Activated T-cell treated with anti-CD3 and anti-CD28 coated beads, Interleukin-2, amount 50 U/mL, for 72 hours (primary cell): ENCODE measurements around the gene RIPOR2. TPM values are rescaled to one million over a fixed set of nuclear protein-coding genes. Genes with fewer than 3 reads are reported as not detected.
"Not testable (repeated sequence)": the region's sequence is repeated elsewhere in the genome, so short reads cannot be mapped to it uniquely, and the experiment has no call there.

Experiments used
- ATAC-seq, 2 donors: fragments of 150-1000 bp; cut with Tn5 transposase; replicated peaks in 1 of 2; 2 replicates each; pipeline ENCODE4 v1.10.0; 2021; ENCODE audit warnings: moderate library complexity in 2 of 2, mild to moderate bottlenecking in 1 of 2
- DNase-seq, 2 donors: peaks; one replicate each; pipeline ENCODE4 v3.0.0; 2021 to 2022; ENCODE audit warnings: mixed read lengths in 1 of 2
- H3K27ac Mint-ChIP-seq: one replicate; pipeline ENCODE4 v1.8.0; 2022; ENCODE audit warnings: mild to moderate bottlenecking, moderate library complexity, mixed read lengths
- H3K27me3 Mint-ChIP-seq: one replicate; pipeline ENCODE4 v1.8.0; 2022; ENCODE audit warnings: low read depth, mixed read lengths
- H3K36me3 Mint-ChIP-seq, 2 donors: one replicate each; pipeline ENCODE4 v1.8.0; 2022; ENCODE audit warnings: mixed read lengths in 2 of 2, mild to moderate bottlenecking in 1 of 2; ENCODE audit not compliant: insufficient read depth in 2 of 2
- H3K4me1 Mint-ChIP-seq: one replicate; pipeline ENCODE4 v1.8.0; 2022; ENCODE audit warnings: low read depth, mixed read lengths
- H3K4me3 Mint-ChIP-seq, 2 donors: one replicate each; pipeline ENCODE4 v1.8.0; 2022; ENCODE audit warnings: mild to moderate bottlenecking in 2 of 2, mixed read lengths in 2 of 2, moderate library complexity in 2 of 2
- H3K9me3 Mint-ChIP-seq, 2 donors: one replicate each; pipeline ENCODE4 v1.8.0; 2022; ENCODE audit warnings: mixed read lengths in 2 of 2
- total RNA-seq, 2 donors: library from RNA; stranded (reverse); gene quantifications; one replicate each; pipeline ENCODE4 v1.2.3, GENCODE V29; 2022

Gene RIPOR2
- total RNA-seq, 2 donors from 2014 or later, result 67.0 to 69.7 TPM

- peak overlapping the region; percentile 96 for H3K27ac Mint-ChIP-seq
- H3K4me1 Mint-ChIP-seq, result peaks cover 36% of the 10 kb centered on the region
- H3K4me3 Mint-ChIP-seq, result peak overlapping the region; percentile 96
- DNase-seq, result peak; percentile 25 to 29
- no peaks in the 10 kb centered on the region for H3K27me3 Mint-ChIP-seq
- peaks cover 13 to 31% of the 10 kb centered on the region in 2 donors for H3K36me3 Mint-ChIP-seq
- no peaks in the 10 kb centered on the region for H3K9me3 Mint-ChIP-seq
- peak in 1 of 2 donors; percentile 2 for ATAC-seq
These were observed 160.2 kb downstream of the RIPOR2 start for GRCh38 chr6:24775520-24776058.

- DNase-seq (peak; percentile 99), ATAC-seq (peak; percentile 91 to 93)
- H3K4me3 Mint-ChIP-seq, result peak within 1 kb of the TSS; percentile 96
- H3K4me1 Mint-ChIP-seq, result peaks cover 32% of the 10 kb centered on the region
- H3K27ac Mint-ChIP-seq, result peak within 1 kb of the TSS; percentile 96
- no peaks in the 10 kb centered on the region for H3K27me3 Mint-ChIP-seq
- peaks cover 13 to 24% of the 10 kb centered on the region in 2 donors for H3K36me3 Mint-ChIP-seq
- no peaks in the 10 kb centered on the region for H3K9me3 Mint-ChIP-seq
These were observed 160.9 kb downstream of the RIPOR2 start, which contains the start of gene GMNN for GRCh38 chr6:24774696-24775519. GMNN (plus strand) TSS chr6:24774937; CDS start chr6:24777247, 2,310 bp downstream.

GRCh38 chr6:24768361-24768760, 167.4 kb downstream of the RIPOR2 start:
- no peak for ATAC-seq
- no peak overlapping the region for H3K27ac Mint-ChIP-seq
- H3K4me3 Mint-ChIP-seq, result no peak overlapping the region
- H3K27me3 Mint-ChIP-seq, result no peaks in the 10 kb centered on the region
- H3K9me3 Mint-ChIP-seq, result no peaks in the 10 kb centered on the region
- DNase-seq, result no peak
- H3K36me3 Mint-ChIP-seq, result no peaks in the 10 kb centered on the region
- H3K4me1 Mint-ChIP-seq, result peaks cover 19% of the 10 kb centered on the region

- DNase-seq, result no peak
- peaks cover 21% of the 10 kb centered on the region for H3K4me1 Mint-ChIP-seq
- peak; percentile 45 to 62 for ATAC-seq
- no peak overlapping the region for H3K27ac Mint-ChIP-seq
- no peaks in the 10 kb centered on the region for H3K9me3 Mint-ChIP-seq
- no peaks in the 10 kb centered on the region for H3K27me3 Mint-ChIP-seq
- H3K36me3 Mint-ChIP-seq, result no peaks in the 10 kb centered on the region
- no peak overlapping the region for H3K4me3 Mint-ChIP-seq
These were observed 168.9 kb downstream of the RIPOR2 start for GRCh38 chr6:24766680-24767462.

GRCh38 chr6:24765968-24766367, 169.8 kb downstream of the RIPOR2 start:
- not testable (repeated sequence) for H3K4me3 Mint-ChIP-seq, H3K36me3 Mint-ChIP-seq, H3K27me3 Mint-ChIP-seq, DNase-seq, H3K9me3 Mint-ChIP-seq, H3K27ac Mint-ChIP-seq, ATAC-seq
- peaks cover 25% of the 10 kb centered on the region for H3K4me1 Mint-ChIP-seq

GRCh38 chr6:24764833-24765828, 170.6 kb downstream of the RIPOR2 start:
- DNase-seq, H3K27ac Mint-ChIP-seq, H3K27me3 Mint-ChIP-seq, H3K36me3 Mint-ChIP-seq, ATAC-seq, H3K9me3 Mint-ChIP-seq: not testable (repeated sequence)
- Mint-ChIP-seq H3K4me1 (peaks cover 25% of the 10 kb centered on the region), H3K4me3 (peak overlapping the region; percentile 1 to 67)

- H3K36me3 Mint-ChIP-seq, result no peaks in the 10 kb centered on the region
- H3K27me3 Mint-ChIP-seq, result no peaks in the 10 kb centered on the region
- peak overlapping the region; percentile 5 for H3K27ac Mint-ChIP-seq
- ATAC-seq, result no peak
- no peak for DNase-seq
- no peaks in the 10 kb centered on the region for H3K9me3 Mint-ChIP-seq
- no peak overlapping the region for H3K4me3 Mint-ChIP-seq
- H3K4me1 Mint-ChIP-seq, result peaks cover 25% of the 10 kb centered on the region
These were observed 172.2 kb downstream of the RIPOR2 start for GRCh38 chr6:24763578-24763977.

GRCh38 chr6:24761851-24762250, 173.9 kb downstream of the RIPOR2 start:
- Mint-ChIP-seq H3K9me3 (no peaks in the 10 kb centered on the region), H3K4me3 (no peak overlapping the region), H3K27ac (no peak overlapping the region), H3K4me1 (peaks cover 24% of the 10 kb centered on the region), H3K36me3 (no peaks in the 10 kb centered on the region), H3K27me3 (no peaks in the 10 kb centered on the region)
- ATAC-seq (no peak), DNase-seq (no peak)

GRCh38 chr6:24761193-24761835, 174.4 kb downstream of the RIPOR2 start:
- H3K9me3 Mint-ChIP-seq, result no peaks in the 10 kb centered on the region
- H3K4me3 Mint-ChIP-seq, result no peak overlapping the region
- ATAC-seq (peak; percentile 37 to 42), DNase-seq (no peak)
- H3K27ac Mint-ChIP-seq, result no peak overlapping the region
- no peaks in the 10 kb centered on the region for H3K36me3 Mint-ChIP-seq
- no peaks in the 10 kb centered on the region for H3K27me3 Mint-ChIP-seq
- peaks cover 19% of the 10 kb centered on the region for H3K4me1 Mint-ChIP-seq

- H3K36me3 Mint-ChIP-seq, result no peaks in the 10 kb centered on the region
- no peak overlapping the region for H3K27ac Mint-ChIP-seq
- ATAC-seq, result no peak
- no peaks in the 10 kb centered on the region for H3K9me3 Mint-ChIP-seq
- no peak overlapping the region for H3K4me3 Mint-ChIP-seq
- no peak for DNase-seq
- H3K4me1 Mint-ChIP-seq, result peaks cover 13% of the 10 kb centered on the region
- H3K27me3 Mint-ChIP-seq, result no peaks in the 10 kb centered on the region
These were observed 175.6 kb downstream of the RIPOR2 start for GRCh38 chr6:24760210-24760609.

GRCh38 chr6:24759718-24760117, 176.0 kb downstream of the RIPOR2 start:
- ATAC-seq (no peak), DNase-seq (no peak)
- Mint-ChIP-seq H3K36me3 (no peaks in the 10 kb centered on the region), H3K9me3 (no peaks in the 10 kb centered on the region), H3K4me1 (peaks cover 8% of the 10 kb centered on the region), H3K27ac (no peak overlapping the region), H3K27me3 (no peaks in the 10 kb centered on the region), H3K4me3 (no peak overlapping the region)

GRCh38 chr6:24757611-24758010, 178.1 kb downstream of the RIPOR2 start:
- peaks cover 0 to 5% of the 10 kb centered on the region in 2 donors for H3K9me3 Mint-ChIP-seq
- no peak for ATAC-seq
- H3K27me3 Mint-ChIP-seq, result no peaks in the 10 kb centered on the region
- H3K27ac Mint-ChIP-seq, result no peak overlapping the region
- DNase-seq, result no peak
- H3K4me3 Mint-ChIP-seq, result no peak overlapping the region
- peaks cover 7% of the 10 kb centered on the region for H3K4me1 Mint-ChIP-seq
- peaks cover 0 to 3% of the 10 kb centered on the region in 2 donors for H3K36me3 Mint-ChIP-seq
